Left lung (tissue), 10 donors: ENCODE measurements around the gene LIN28A. TPM values are rescaled to one million over a fixed set of nuclear protein-coding genes. Genes with fewer than 3 reads are reported as not detected.

Experiments used
- ATAC-seq: fragments of 200-7000 bp; cut with Tn5 transposase; one replicate; pipeline ENCODE4 v1.9.1; 2020; ENCODE audit warnings: moderate library complexity
- DNase-seq, 4 donors: peaks; one replicate each; pipeline ENCODE4 v3.0.0-alpha.2; 2013 to 2020
- H3K27ac ChIP-seq, 2 donors: fragments of 200-600 bp; sonication (generic) in 1 of 2; one replicate each; pipeline versions ENCODE4 v1.5.0 to v1.8.0; 2020 to 2021
- H3K27me3 ChIP-seq, 2 donors: fragments of 200-600 bp; sonication (generic) in 1 of 2; one replicate each; pipeline versions ENCODE4 v1.5.0 to v1.8.0; 2020 to 2021
- H3K36me3 ChIP-seq, 2 donors: fragments of 200-600 bp; sonication (generic) in 1 of 2; one replicate each; pipeline versions ENCODE4 v1.5.0 to v1.8.0; 2020 to 2021
- H3K4me1 ChIP-seq, 2 donors: fragments of 200-600 bp; one replicate each; pipeline ENCODE4 v1.8.0; 2021
- H3K4me3 ChIP-seq, 2 donors: fragments of 200-600 bp; sonication (generic) in 1 of 2; one replicate each; pipeline versions ENCODE4 v1.5.0 to v1.8.0; 2020 to 2021; ENCODE audit warnings: mild to moderate bottlenecking in 1 of 2
- H3K9me3 ChIP-seq, 2 donors: fragments of 200-600 bp; sonication (generic) in 1 of 2; one replicate each; pipeline versions ENCODE4 v1.5.0 to v1.8.0; 2020 to 2021
- CTCF ChIP-seq, 2 donors: fragments of 200-600 bp; sonication (generic) in 1 of 2; IDR thresholded peaks; one replicate each; pipeline versions ENCODE4 v1.5.0 to v1.8.0; 2021; ENCODE audit warnings: antibody characterized with exemption in 2 of 2
- intact Hi-C, 2 donors: fragments of 100-400 bp; cut with DNase I; formaldehyde crosslinking; loops; one replicate each; pipeline versions ENCODE4 v1.11.2 to v1.14.2; 2022
- polyA plus RNA-seq, 6 donors: library from polyadenylated mRNA; unstranded; fragments of 120-200 nt; gene quantifications; one replicate each; pipeline ENCODE4 v1.2.1, GENCODE V29; 2013; ENCODE audit not compliant: insufficient read length in 6 of 6
- total RNA-seq, 2 donors: library from RNA; stranded (reverse); fragmentation: NEBNext Ultra II Directional; extraction: Animal tissue kit (Norgen Biotek cat#: 25700); gene quantifications; one replicate each; pipeline ENCODE4 v1.2.1, GENCODE V29; 2021
- donor health status: DM: no; HTN: yes; CAD: no.
- donor health status: DM: no; HTN: no; CAD: no.

The LIN28A gene
- total and polyA plus RNA-seq, 8 donors, result 0.06 to 0.11 (median 0.10) TPM; not detected in 2

- no peaks in the 10 kb centered on the region for H3K4me1 ChIP-seq
- no peaks in the 10 kb centered on the region for H3K9me3 ChIP-seq
- DNase-seq (peak in 3 of 4 donors; percentile 71 to 93 (median 75)), ATAC-seq (peak; percentile 99)
- no peaks in the 10 kb centered on the region for H3K36me3 ChIP-seq
- no peak overlapping the region for H3K27ac ChIP-seq
- peak; percentile 86 to 93 for TF ChIP-seq CTCF (IDR thresholded peaks at IDR 0.05)
- peaks cover 29 to 63% of the 10 kb centered on the region in 2 donors for H3K27me3 ChIP-seq
- no peak overlapping the region for H3K4me3 ChIP-seq
- intact Hi-C loops, result no loop called here
Measured at GRCh38 chr1:26417111-26417759, 6.6 kb downstream of the LIN28A start.

DNA sequence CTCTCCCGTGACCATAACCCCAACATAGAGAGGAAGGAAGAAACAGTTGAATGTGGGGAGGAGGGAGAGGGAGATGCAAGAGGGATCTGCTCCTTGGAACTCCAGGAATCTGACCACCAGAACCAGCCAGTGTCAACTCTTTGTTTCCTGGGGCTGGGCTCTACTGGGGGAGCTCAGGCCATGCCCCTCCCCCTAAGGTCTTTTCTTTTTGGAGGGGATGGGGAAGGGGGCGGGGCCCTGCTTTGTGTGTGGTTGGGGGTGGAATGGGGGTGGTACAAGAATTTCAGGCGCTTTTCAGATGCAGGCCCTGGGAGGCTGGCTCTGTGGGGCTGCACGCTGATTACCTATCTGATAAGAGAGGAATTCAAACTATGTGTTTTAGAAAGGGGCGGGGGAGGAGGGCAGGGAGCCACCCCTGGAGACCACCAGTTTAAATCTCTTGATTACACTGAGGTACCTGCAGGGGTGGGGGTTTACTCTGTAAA is 8.3 kb downstream of the LIN28A start:
- intact Hi-C loops, result no loop called here
- H3K36me3 ChIP-seq, result no peaks in the 10 kb centered on the region
- DNase-seq (no peak), ATAC-seq (no peak)
- no peak for TF ChIP-seq CTCF (IDR thresholded peaks at IDR 0.05)
- no peaks in the 10 kb centered on the region for H3K9me3 ChIP-seq
- H3K27me3 ChIP-seq, result peaks cover 14 to 62% of the 10 kb centered on the region in 2 donors
- no peak overlapping the region for H3K27ac ChIP-seq
- no peak overlapping the region for H3K4me3 ChIP-seq
- no peaks in the 10 kb centered on the region for H3K4me1 ChIP-seq

DNA sequence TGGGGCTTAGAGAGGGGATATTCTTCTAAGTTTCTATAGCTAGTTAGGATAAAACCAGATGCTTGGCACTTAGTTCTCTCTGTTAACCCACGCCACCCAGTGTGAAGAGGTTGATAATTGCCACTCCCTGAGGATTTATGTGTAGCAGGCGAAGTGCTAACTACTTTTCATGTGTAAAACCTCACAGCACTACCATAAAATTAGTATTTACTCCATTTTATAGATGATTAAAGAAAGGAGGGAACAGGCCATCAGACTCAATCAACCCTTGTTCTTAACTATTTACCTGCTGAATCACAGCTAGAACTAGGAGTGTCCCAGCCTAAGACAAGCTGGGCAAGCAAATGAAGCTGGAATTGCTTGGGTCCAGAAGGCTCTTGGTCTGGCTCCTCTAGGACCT is 8.9 kb downstream of the LIN28A start:
- DNase-seq (no peak), ATAC-seq (no peak)
- Histone ChIP-seq H3K27me3 (peaks cover 8 to 62% of the 10 kb centered on the region in 2 donors), H3K9me3 (no peaks in the 10 kb centered on the region), H3K36me3 (no peaks in the 10 kb centered on the region), H3K27ac (no peak overlapping the region), H3K4me1 (no peaks in the 10 kb centered on the region), H3K4me3 (no peak overlapping the region)
- intact Hi-C loops, result no loop called here
- no peak for TF ChIP-seq CTCF (IDR thresholded peaks at IDR 0.05)

DNA sequence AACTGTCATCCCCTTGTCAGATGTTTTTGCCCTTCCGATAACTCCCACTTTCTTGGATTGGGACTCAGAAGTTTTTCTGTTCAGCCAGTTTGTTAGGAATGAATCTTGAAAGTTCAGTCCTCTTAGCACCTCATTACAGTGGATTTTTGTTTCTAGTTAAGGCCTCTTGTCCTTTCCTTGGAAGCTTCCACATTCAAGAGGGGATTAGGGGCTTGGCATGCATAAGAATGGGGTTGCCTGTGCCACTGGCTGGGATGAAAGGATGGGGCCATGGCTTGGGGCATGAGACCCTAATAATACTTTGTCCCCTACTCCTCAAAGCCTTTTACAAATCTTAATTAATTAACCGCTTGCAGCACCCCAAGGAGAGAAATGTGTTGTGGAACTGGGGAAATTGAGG is 19.1 kb downstream of the LIN28A start:
- H3K27me3 ChIP-seq, result peaks cover 0 to 15% of the 10 kb centered on the region in 2 donors
- TF ChIP-seq CTCF (IDR thresholded peaks at IDR 0.05), result no peak
- no peaks in the 10 kb centered on the region for H3K9me3 ChIP-seq
- intact Hi-C loops, result no loop called here
- H3K27ac ChIP-seq, result no peak overlapping the region
- H3K4me1 ChIP-seq, result peaks cover 16 to 31% of the 10 kb centered on the region in 2 donors
- no peak for ATAC-seq
- no peak overlapping the region for H3K4me3 ChIP-seq
- peak in 2 of 4 donors; percentile 39 to 46 for DNase-seq
- H3K36me3 ChIP-seq, result peaks cover 0 to 10% of the 10 kb centered on the region in 2 donors

GRCh38 chr1:26431979-26432695 is 21.5 kb downstream of the LIN28A start, which contains the start of gene DHDDS:
Gene DHDDS, plus strand, starts transcription at chr1:26432321. Its CDS starts 625 bp downstream, at chr1:26432946.
- peak within 1 kb of the TSS; percentile 58 to 84 for H3K27ac ChIP-seq
- H3K4me3 ChIP-seq, result peak within 1 kb of the TSS; percentile 46 to 80
- intact Hi-C loops, result no loop called here
- ATAC-seq, result peak; percentile 98
- no peak for TF ChIP-seq CTCF (IDR thresholded peaks at IDR 0.05)
- peaks cover 16 to 32% of the 10 kb centered on the region in 2 donors for H3K4me1 ChIP-seq
- H3K27me3 ChIP-seq, result no peaks in the 10 kb centered on the region
- DNase-seq, result peak; percentile 98 to 100 (median 99)
- H3K9me3 ChIP-seq, result no peaks in the 10 kb centered on the region
- peaks cover 0 to 33% of the 10 kb centered on the region in 2 donors for H3K36me3 ChIP-seq
